H9 (cell line): Measurements from ENCODE around the gene OR2AG1. TPM values are rescaled to one million over a fixed set of nuclear protein-coding genes. Genes with fewer than 3 reads are reported as not detected.

Experiments used
- DNase-seq: peaks from one replicate; pipeline ENCODE4 v3.0.0-alpha.2; 2017
- H2AFZ ChIP-seq: one replicate; pipeline ENCODE4 v1.6.1; 2013; ENCODE audit warnings: mild to moderate bottlenecking, low read length, control low read depth, moderate library complexity
- H2AK5ac ChIP-seq: 2 replicates; pipeline ENCODE4 v1.6.1; 2013; ENCODE audit warnings: low read length, control low read depth, mixed read lengths; ENCODE audit not compliant: insufficient read length
- H2BK120ac ChIP-seq: one replicate; pipeline ENCODE4 v1.6.1; 2013; ENCODE audit warnings: low read depth, mild to moderate bottlenecking, low read length, control low read depth, inconsistent platforms; ENCODE audit not compliant: poor library complexity, severe bottlenecking
- H2BK12ac ChIP-seq: 2 replicates; pipeline ENCODE4 v1.6.1; 2013; ENCODE audit warnings: low read length, control low read depth, mixed read lengths, low read depth; ENCODE audit not compliant: insufficient read length
- H2BK15ac ChIP-seq: 2 replicates; pipeline ENCODE4 v1.6.1; 2013; ENCODE audit warnings: low read depth, low read length, control low read depth
- H2BK20ac ChIP-seq: one replicate; pipeline ENCODE4 v1.6.1; 2013; ENCODE audit warnings: low read depth, mild to moderate bottlenecking, low read length, control low read depth, inconsistent platforms; ENCODE audit not compliant: poor library complexity, severe bottlenecking
- H2BK5ac ChIP-seq: 2 replicates; pipeline ENCODE4 v1.6.1; 2013; ENCODE audit warnings: low read length, control low read depth, mixed read lengths; ENCODE audit not compliant: insufficient read length
- H3K14ac ChIP-seq: 2 replicates; pipeline ENCODE4 v1.6.1; 2013; ENCODE audit warnings: low read length, control low read depth; ENCODE audit not compliant: insufficient read depth
- H3K18ac ChIP-seq: 2 replicates; pipeline ENCODE4 v1.6.1; 2013; ENCODE audit warnings: low read depth, mild to moderate bottlenecking, mixed read lengths, low read length, control low read depth; ENCODE audit not compliant: insufficient read length
- H3K23ac ChIP-seq: 2 replicates; pipeline ENCODE4 v1.6.1; 2013; ENCODE audit warnings: low read length, control low read depth, mixed read lengths, low read depth; ENCODE audit not compliant: insufficient read length
- H3K23me2 ChIP-seq: 2 replicates; pipeline ENCODE4 v1.6.1; 2013; ENCODE audit warnings: low read depth, mild to moderate bottlenecking, mixed read lengths, low read length, control low read depth; ENCODE audit not compliant: insufficient read length, poor library complexity, severe bottlenecking
- H3K27ac ChIP-seq: 2 replicates; pipeline ENCODE4 v1.5.1; 2013; ENCODE audit warnings: low read length, control low read depth, mixed read lengths, low read depth; ENCODE audit not compliant: insufficient read length
- H3K27me3 ChIP-seq: 2 replicates; pipeline ENCODE4 v1.6.1; 2013; ENCODE audit warnings: low read length, control low read depth, inconsistent platforms; ENCODE audit not compliant: insufficient read depth
- H3K4ac ChIP-seq: 2 replicates; pipeline ENCODE4 v1.6.1; 2013; ENCODE audit warnings: low read depth, mild to moderate bottlenecking, control low read depth, inconsistent platforms, low read length, moderate library complexity
- H3K4me1 ChIP-seq: 2 replicates; pipeline ENCODE4 v1.6.1; 2013; ENCODE audit warnings: low read length, control low read depth, inconsistent platforms; ENCODE audit not compliant: insufficient read depth
- H3K4me2 ChIP-seq: 2 replicates; pipeline ENCODE4 v1.6.1; 2013; ENCODE audit warnings: low read length, control low read depth, mixed read lengths; ENCODE audit not compliant: insufficient read length, insufficient read depth
- H3K56ac ChIP-seq: 2 replicates; pipeline ENCODE4 v1.6.1; 2013; ENCODE audit warnings: low read depth, mild to moderate bottlenecking, mixed read lengths, low read length, control low read depth; ENCODE audit not compliant: insufficient read length
- H3K79me1 ChIP-seq: 2 replicates; pipeline ENCODE4 v1.6.1; 2013; ENCODE audit warnings: low read depth, mild to moderate bottlenecking, moderate library complexity, low read length, control low read depth, inconsistent platforms; ENCODE audit not compliant: insufficient read depth, poor library complexity, severe bottlenecking
- H3K79me2 ChIP-seq: 2 replicates; pipeline ENCODE4 v1.6.1; 2013; ENCODE audit warnings: low read length, control low read depth, inconsistent platforms; ENCODE audit not compliant: insufficient read depth
- H3K9ac ChIP-seq: 2 replicates; pipeline ENCODE4 v1.6.1; 2013; ENCODE audit warnings: low read length, control low read depth, mixed read lengths; ENCODE audit not compliant: insufficient read length; ENCODE audit errors: extremely low read depth
- H3K9me3 ChIP-seq: one replicate; pipeline ENCODE4 v1.6.1; 2013; ENCODE audit warnings: low read depth, low read length, inconsistent platforms; ENCODE audit not compliant: control insufficient read depth
- H3T11ph ChIP-seq: one replicate; pipeline ENCODE4 v1.6.1; 2013; ENCODE audit warnings: mild to moderate bottlenecking, low read length, control low read depth, inconsistent platforms
- H4K20me1 ChIP-seq: one replicate; pipeline ENCODE4 v1.6.1; 2013; ENCODE audit not compliant: control insufficient read depth, insufficient read length, insufficient read depth
- H4K5ac ChIP-seq: 2 replicates; pipeline ENCODE4 v1.6.1; 2013; ENCODE audit warnings: low read depth, mild to moderate bottlenecking, mixed read lengths, low read length, control low read depth; ENCODE audit not compliant: insufficient read length
- H4K8ac ChIP-seq: replicated peaks from 2 replicates; pipeline ENCODE4 v1.6.1; 2013; ENCODE audit warnings: low read length, control low read depth, mixed read lengths, low read depth; ENCODE audit not compliant: insufficient read length
- H4K91ac ChIP-seq: 2 replicates; pipeline ENCODE4 v1.6.1; 2013; ENCODE audit warnings: low read depth, mild to moderate bottlenecking, moderate library complexity, mixed read lengths, low read length, control low read depth; ENCODE audit not compliant: insufficient read length
- H3K27ac Mint-ChIP-seq, 3 experiments: 2 replicates in 2 of 3; 3 replicates in 1 of 3; pipeline ENCODE4 v1.8.0; 2020 to 2021; ENCODE audit warnings: mixed read lengths in 3 of 3, mild to moderate bottlenecking in 1 of 3, moderate library complexity in 1 of 3
- H3K27me3 Mint-ChIP-seq: 2 replicates; pipeline ENCODE4 v1.8.0; 2021; ENCODE audit warnings: low read depth, mild to moderate bottlenecking, moderate library complexity, mixed read lengths
- H3K36me3 Mint-ChIP-seq, 3 experiments: 2 replicates in 2 of 3; 3 replicates in 1 of 3; pipeline ENCODE4 v1.8.0; 2020 to 2021; ENCODE audit warnings: low read depth in 3 of 3, mixed read lengths in 3 of 3; ENCODE audit not compliant: insufficient read depth in 1 of 3
- H3K4me1 Mint-ChIP-seq, 2 experiments: 2 replicates each; pipeline ENCODE4 v1.8.0; 2020; ENCODE audit warnings: mixed read lengths in 2 of 2
- H3K4me3 Mint-ChIP-seq, 2 experiments: 2 replicates in 1 of 2; 3 replicates in 1 of 2; pipeline ENCODE4 v1.8.0; 2020 to 2021; ENCODE audit warnings: mild to moderate bottlenecking in 2 of 2, mixed read lengths in 2 of 2, moderate library complexity in 1 of 2
- H3K9me3 Mint-ChIP-seq, 2 experiments: 2 replicates in 1 of 2; 3 replicates in 1 of 2; pipeline ENCODE4 v1.8.0; 2020; ENCODE audit warnings: mild to moderate bottlenecking in 2 of 2, mixed read lengths in 2 of 2, moderate library complexity in 1 of 2
- CTCF ChIP-seq: fragments of 200-600 bp; sonication (generic); conservative IDR thresholded peaks from 3 replicates; pipeline ENCODE4 v1.8.0; 2021; ENCODE audit warnings: antibody characterized with exemption, mild to moderate bottlenecking
- WGBS: extraction: QIAGEN DNeasy Blood & Tissue Kit; methylation state at CpG from one replicate; pipeline ENCODE4 v1.1.7; 2013; ENCODE audit warnings: missing lambda C conversion rate, low lambda C conversion rate, mixed read lengths; ENCODE audit not compliant: insufficient read length; ENCODE audit errors: extremely low coverage; 5-methylcytosine and 5-hydroxymethylcytosine counted together
- total RNA-seq: library from RNA; stranded (reverse); gene quantifications from 2 replicates; pipeline ENCODE4 v1.2.1, GENCODE V29; 2021

OR2AG1 gene
- total RNA-seq, 1 experiment from 2014 or later: not detected

DNA sequence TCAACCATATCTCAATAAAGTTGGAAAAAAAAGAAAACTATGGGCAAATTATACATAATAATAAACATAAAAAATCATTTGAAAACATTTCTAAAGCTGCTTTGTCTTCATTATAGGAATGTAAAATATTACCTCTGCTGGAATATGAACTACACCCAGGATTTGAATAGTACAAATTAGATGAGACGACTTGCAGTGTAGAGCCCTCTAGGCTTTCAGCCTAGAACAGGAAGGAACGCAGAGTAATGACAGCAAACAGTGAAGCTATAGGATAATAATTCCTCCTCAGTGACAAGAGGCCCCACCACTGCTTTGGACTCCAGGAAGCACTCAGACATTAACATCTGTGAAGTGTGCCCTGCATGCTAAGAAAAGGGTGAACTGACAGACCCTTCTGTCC is 7.7 kb downstream of the OR2AG1 start:
- H4K20me1 ChIP-seq: no peaks in the 10 kb centered on the region
- no peak overlapping the region for H2AFZ ChIP-seq
- no peak overlapping the region for H3K27ac ChIP-seq
- no peaks in the 10 kb centered on the region for H3K27me3 Mint-ChIP-seq
- H3K4me1 ChIP-seq: no peaks in the 10 kb centered on the region
- H2AK5ac ChIP-seq: no peak overlapping the region
- H3T11ph ChIP-seq: no peak overlapping the region
- H2BK12ac ChIP-seq: no peak overlapping the region
- no peak overlapping the region for H2BK120ac ChIP-seq
- H3K79me1 ChIP-seq: no peaks in the 10 kb centered on the region
- H3K4me2 ChIP-seq: no peak overlapping the region
- no peaks in the 10 kb centered on the region for H3K23me2 ChIP-seq
- H3K14ac ChIP-seq: no peak overlapping the region
- no peak overlapping the region for H3K56ac ChIP-seq
- no peak overlapping the region for H3K18ac ChIP-seq
- H2BK5ac ChIP-seq: no peak overlapping the region
- H3K9me3 ChIP-seq: no peaks in the 10 kb centered on the region
- no CpG with 5 or more reads among the region's 2 CpGs for WGBS
- H4K8ac ChIP-seq: no peak overlapping the region
- no peak overlapping the region for H3K4ac ChIP-seq
- H3K23ac ChIP-seq: no peak overlapping the region
- H3K27me3 ChIP-seq: no peaks in the 10 kb centered on the region
- DNase-seq: no peak
- no peaks in the 10 kb centered on the region for H3K36me3 Mint-ChIP-seq
- H2BK15ac ChIP-seq: no peak overlapping the region
- no peak overlapping the region for H3K9ac ChIP-seq
- no peak overlapping the region for H4K91ac ChIP-seq
- TF ChIP-seq CTCF: no peak
- H3K4me1 Mint-ChIP-seq: no peaks in the 10 kb centered on the region
- H3K4me3 Mint-ChIP-seq: no peak overlapping the region
- no peak overlapping the region for H2BK20ac ChIP-seq
- no peak overlapping the region for H4K5ac ChIP-seq
- no peak overlapping the region for H3K27ac Mint-ChIP-seq
- H3K79me2 ChIP-seq: no peaks in the 10 kb centered on the region
- no peaks in the 10 kb centered on the region for H3K9me3 Mint-ChIP-seq
